GM19099 (cell line): Measurements from ENCODE around the gene LRRIQ1.

Experiments used
- POLR2A ChIP-seq: IDR thresholded peaks from 3 replicates; pipeline ENCODE4 v1.6.1; 2011; ENCODE audit warnings: low read depth; ENCODE audit not compliant: insufficient read length; ENCODE audit errors: extremely low read depth

The LRRIQ1 gene

DNA sequence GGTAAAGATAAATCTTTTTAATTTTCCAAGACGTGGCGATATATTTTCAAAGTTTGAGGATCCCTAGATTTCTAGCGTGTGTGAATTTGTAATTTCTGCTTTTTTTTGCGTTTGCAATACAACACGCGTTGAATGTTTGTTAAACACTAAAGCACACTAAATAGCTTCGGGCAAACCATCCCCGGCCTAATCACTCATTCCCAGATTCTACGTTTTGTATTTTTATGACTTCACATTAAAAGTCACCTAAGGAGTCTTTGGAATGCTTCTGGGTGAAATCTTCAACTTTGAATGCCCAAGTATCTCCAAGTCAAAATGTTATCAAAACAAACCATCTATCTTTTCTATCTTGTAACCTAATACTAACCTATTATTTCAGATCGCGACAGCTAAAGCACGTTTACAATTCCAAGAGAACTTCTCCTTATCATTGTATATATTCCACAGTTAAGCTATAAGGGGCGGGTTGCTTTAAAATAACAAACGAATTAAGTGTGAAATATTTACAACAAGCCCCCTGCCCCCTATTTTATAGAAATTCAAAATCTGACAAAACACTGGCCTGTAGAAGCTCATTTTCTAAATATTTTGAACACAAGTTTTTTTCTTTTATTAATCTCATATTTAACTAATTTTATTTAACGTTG, 245.0 kb downstream of the LRRIQ1 start:
- TF ChIP-seq POLR2A: no peak

DNA sequence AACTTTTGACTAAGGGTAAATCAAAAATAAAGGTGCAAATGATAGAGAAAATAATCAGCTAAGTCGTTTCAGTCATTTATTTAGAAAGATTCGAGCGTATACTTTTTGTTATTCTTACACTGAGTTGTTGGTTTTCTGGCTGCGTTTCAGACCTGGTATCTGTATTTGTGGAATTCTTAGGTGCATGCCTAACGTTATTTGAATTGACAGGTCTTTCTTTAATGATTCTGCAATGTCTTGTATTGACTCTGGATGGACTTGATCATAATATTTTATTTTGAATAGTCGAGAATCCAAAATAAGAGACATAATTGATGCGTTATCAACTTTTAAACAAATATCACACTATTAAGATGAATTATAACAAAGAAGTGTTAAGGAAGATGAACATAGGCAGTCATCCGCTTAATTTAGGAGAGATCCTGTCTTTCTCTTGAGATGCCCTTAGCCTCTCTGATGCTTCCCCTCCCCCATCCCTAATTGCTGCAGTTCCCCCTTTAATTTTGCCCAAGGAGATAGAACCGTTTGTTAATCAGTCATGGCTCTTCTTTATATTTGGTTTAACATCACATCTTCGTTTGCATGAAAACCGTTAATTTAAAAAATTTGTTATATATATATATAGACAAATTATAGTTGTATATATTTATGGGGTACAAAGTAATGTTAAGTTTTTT, 245.6 kb downstream of the LRRIQ1 start:
- no peak for TF ChIP-seq POLR2A

DNA sequence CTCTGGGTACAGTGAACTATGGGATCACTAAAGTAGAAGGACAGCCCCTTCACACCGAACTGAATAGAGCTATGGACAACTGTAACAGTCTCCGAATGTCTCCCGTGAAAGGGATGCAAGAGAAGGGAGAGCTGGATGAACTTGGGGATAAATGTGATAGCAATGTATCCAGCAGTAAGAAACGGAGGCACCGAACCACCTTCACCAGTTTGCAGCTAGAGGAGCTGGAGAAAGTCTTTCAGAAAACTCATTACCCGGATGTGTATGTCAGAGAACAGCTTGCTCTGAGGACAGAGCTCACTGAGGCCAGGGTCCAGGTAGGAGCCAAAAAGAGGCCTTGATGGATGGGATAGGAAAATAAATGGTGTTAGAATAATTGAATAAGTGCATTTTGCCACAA, 247.4 kb downstream of the LRRIQ1 start:
- no peak for TF ChIP-seq POLR2A
